HG03103 (cell line): ENCODE results near the gene C9orf72.

Experiments used
- ATAC-seq: cut with Tn5 transposase; IDR thresholded peaks from one replicate; pipeline ENCODE4 v1.9.1; 2021; ENCODE audit warnings: low read depth; ENCODE audit not compliant: unreplicated experiment

The C9orf72 gene

DNA sequence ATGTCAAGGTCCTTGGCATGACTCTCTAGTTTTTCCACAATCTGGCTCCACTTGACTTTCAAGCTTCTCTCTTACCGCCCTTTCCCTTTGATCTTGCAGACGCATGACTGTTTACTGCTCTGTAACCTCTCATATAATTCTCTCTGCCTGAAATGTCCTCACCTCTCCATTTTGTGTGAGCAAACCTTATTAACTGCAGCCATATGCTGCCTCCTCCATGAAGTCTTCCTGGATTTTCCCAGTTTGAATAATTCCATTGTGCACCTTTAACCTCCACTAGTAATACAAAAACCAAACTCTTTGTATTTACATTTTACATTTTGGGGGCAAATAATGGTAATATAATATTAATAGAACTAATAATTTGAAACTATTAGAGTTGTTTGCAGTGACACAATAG lies 9.5 kb upstream of the C9orf72 start:
- ATAC-seq = no peak

DNA sequence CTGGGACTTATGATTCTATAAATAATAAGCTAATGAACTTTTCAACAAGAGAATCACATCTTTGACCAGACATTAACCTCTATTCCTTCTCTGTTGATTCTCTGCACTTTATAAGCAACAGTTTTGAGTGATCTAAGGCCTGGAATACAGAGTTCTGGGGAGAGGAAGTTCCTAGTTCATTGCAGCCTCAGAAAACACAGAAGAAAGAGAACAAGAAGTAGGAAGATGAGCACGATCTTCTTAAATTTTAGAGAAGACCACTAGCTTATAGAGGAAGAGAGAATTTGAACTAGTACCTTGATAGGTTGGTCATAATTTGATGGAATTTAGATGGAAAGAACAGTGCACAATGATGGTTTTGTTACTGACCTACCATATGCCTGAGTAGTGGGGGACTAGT lies 8.5 kb upstream of the C9orf72 start:
- no peak for ATAC-seq

DNA sequence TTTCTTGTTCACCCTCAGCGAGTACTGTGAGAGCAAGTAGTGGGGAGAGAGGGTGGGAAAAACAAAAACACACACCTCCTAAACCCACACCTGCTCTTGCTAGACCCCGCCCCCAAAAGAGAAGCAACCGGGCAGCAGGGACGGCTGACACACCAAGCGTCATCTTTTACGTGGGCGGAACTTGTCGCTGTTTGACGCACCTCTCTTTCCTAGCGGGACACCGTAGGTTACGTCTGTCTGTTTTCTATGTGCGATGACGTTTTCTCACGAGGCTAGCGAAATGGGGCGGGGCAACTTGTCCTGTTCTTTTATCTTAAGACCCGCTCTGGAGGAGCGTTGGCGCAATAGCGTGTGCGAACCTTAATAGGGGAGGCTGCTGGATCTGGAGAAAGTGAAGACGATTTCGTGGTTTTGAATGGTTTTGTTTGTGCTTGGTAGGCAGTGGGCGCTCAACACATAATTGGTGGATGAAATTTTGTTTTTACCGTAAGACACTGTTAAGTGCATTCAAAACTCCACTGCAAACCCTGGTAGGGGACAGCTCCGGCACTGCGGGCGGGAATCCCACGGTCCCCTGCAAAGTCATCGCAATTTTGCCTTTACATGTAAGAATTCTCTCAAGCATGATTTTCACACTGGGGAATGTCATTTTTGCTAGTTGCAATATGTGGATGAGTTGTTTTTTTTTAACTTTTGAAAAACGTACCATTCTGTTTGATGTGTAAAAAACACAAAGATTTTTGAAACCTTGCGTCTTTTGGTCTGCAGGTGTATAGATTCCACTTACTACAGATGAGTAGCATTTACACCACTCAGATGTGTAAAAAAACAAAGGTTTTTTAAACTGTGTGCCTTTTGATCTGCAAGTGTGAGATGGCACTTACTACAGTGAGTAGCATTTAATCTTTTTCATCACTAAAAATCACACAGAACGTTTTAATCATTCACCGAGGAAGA lies 631 bp upstream of the C9orf72 start:
- peak; percentile 80 for ATAC-seq

DNA sequence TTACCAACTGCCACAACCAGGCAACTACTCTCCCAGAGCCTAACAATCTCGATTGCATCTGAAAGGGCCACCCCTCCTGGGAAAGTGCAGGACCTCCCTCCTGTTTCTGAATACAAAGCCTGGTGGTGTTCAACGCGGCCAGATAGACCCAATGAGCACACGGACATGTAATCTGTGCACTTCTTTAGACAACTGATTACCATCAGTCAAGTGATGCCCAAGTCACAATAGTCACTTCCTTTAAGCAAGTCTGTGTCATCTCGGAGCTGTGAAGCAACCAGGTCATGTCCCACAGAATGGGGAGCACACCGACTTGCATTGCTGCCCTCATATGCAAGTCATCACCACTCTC lies 739 bp downstream of the C9orf72 start:
- ATAC-seq = peak; percentile 36

DNA sequence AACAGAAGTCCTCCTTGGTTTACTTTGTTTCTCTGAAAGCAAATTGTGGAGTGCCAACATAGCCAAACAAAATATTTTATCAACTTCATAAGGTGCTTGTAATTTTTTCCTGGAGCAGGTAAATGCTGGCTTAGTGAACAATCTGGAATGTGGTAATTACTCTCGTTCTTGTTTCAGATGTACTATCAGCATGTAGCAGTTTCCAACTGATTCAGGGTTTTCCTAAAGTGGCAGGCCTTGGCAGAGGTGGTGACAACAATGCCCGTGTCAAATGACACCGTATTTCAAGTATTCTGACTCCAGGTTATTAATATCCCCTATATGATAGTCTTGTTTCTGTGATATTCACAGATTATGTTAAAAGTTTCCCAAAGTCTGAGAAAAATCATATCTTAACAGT lies 1.2 kb downstream of the C9orf72 start:
- ATAC-seq = no peak

DNA sequence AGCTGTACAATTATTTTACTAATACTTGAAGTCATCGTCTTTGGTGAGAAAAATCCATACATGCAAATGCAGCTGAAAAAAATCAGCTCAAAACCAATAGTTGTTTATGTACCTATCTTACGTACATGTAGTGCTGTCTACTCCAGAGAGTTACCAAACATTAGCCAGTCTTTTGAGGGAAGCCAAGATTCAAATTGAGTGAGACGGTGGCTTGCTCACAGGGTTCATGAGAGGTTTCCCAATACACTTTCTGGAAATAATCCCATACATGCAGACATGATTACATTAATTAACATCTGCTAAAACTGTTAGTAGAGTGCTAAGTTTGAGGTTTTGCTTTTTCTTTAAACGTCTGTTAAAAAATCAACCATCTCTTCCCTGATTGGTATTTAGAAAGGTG lies 2.3 kb downstream of the C9orf72 start:
- ATAC-seq = no peak

DNA sequence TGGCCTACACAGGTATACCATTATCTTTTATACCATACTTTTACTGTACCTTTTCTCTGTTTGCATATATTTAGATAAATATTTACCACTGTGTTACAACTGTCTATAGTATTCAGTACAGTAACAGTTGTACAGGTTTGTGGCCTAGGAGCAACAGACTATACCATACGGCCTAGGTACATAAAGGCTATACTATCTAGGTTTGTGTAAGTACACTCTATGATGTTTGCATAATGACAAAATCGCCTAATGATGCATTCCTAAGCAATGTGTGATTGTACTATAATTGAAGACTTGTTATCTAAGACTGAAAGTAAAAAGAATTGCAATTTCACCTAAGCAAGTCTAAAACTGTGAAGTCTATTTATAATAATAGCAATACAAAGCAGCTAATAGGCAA lies 3.9 kb downstream of the C9orf72 start:
- no peak for ATAC-seq

DNA sequence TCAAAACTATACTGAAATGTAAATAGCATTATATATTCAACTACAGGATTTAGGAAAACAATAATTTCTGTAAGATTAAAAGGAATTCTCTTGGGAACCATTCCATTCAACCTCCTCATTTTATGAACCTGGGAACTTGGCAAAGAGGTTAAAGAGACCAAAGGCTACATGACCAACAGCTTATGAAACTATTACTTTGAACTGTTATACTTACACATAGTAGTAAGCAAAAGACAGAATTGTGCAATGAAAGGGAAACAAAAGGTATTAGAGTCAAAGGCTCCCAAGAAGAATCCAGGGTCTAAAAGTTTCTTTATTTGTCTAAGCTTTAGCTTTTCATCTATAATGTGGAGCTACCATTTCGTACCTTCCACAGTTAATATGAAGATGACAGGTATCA lies 7.2 kb downstream of the C9orf72 start:
- no peak for ATAC-seq

DNA sequence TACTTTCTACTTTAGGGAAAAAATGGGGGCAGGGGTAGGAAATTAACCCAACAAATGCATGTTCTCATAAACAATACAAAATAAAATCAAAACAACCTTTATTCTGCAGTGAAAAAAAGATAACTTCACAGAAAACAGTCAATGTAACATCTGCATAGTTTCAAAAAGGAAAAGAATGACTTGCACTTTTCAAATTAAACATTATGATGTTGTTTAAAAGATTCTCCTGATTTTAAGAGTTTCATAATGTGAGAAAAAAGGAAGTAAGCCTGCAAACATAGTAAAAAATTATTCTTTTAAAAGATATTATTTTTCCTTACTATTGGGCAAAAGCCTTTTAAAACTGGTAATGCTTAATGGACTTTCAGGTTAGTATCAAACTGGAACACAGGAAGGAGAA lies 7.6 kb downstream of the C9orf72 start:
- no peak for ATAC-seq

DNA sequence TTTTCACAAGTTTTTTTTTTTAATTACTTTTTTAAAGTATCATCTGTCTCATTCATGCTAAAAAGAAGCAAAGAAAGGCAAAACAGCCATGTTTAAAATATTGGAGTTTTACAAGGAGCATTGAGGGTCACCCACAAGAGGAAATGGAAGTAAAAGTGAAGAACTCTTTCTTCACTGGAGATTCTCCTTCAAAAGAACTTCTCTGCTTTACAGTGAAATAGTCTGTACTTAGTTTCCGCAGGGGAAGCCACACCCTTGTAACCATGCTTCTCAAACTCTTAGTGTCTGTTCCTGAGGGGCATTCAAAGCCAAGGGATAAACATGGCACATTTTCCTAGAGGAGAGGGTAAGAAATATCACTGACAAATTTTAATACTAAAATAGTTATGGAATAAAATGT lies 8.6 kb downstream of the C9orf72 start:
- ATAC-seq = no peak

DNA sequence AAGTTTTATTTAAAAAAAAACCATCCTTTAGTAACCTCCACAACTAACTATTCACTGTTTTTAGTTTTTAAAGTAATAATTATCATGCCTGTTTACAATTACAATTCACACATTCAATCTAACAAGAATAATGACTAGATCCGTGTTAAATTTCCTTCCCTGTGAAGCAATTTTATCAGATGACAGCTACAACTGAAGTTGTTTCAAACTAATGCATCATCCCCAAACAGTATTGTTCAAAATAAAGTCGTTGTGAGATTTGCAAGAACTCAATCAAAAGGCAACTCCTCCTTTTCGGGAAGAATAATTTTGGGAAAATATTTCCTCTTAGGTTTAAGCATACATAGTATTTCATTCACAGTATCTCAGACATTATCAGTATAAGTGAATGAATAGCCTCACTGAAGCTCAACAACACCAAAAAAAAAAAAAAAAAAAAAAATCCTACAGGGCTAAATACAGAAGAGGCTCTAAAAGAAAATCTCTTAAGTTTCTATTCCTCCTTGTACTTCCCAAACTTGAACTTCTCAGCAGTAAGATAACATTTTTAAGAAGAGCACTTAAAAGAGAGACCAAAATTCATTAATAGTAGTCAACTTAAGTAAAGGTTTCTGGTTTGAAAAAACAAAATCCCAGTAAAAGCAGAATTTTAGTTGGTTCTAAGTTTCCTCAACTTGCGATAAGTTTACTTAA lies 9.4 kb downstream of the C9orf72 start:
- no peak for ATAC-seq

DNA sequence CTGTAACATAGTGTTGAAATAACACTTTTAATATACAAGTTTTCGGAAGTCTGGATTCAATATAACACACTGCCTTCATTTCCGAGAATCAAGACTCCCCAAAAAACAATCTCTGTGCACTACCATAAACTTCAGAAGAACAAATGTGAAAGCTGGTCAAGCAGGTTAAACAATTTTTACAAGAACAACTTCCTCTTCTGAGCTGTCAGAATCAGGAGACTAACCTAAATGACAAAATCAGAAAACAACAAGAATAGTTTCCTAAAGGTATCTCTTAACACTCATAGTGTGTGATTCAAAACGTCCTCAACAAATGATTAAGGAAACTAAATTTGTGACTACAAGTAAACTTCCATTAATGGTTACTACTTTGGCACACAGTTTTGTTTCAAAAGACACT lies 11.6 kb downstream of the C9orf72 start:
- peak; percentile 45 for ATAC-seq

DNA sequence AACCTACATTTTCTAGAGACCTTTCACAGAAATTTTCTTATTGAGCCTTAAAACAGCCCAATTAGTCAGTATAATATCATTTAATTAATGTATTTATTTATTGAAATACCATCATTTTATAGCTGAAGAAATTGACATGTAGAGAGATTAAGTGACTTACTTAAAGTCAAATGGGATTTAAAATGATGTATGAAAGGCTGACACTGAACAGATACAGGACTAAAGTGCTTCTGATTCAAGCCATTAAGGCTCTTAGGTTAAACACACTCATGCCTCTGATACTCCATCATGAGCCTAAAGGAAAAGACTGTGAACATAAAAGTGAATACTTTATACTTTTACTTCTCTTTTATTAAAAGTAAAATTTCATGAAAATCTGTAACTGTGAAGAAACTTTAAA lies 12.8 kb downstream of the C9orf72 start:
- no peak for ATAC-seq

DNA sequence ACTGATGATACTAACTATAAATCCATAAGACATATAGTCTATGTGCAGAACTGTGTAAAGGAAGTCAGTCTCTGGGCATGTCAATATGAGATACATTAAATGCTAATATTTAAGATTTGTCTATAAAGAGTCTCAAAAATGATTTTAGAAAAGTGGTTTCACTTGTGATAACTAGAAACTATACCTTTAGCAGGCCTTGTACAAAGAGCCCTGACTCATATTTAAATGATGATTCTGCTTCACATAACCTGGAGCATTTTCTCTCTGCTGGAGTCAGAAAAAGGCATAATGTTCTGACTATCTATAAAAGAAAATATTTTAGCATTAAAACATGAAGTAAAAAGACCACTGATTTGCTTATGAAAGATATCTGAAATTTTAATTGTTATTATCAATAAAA lies 15.0 kb downstream of the C9orf72 start:
- no peak for ATAC-seq

DNA sequence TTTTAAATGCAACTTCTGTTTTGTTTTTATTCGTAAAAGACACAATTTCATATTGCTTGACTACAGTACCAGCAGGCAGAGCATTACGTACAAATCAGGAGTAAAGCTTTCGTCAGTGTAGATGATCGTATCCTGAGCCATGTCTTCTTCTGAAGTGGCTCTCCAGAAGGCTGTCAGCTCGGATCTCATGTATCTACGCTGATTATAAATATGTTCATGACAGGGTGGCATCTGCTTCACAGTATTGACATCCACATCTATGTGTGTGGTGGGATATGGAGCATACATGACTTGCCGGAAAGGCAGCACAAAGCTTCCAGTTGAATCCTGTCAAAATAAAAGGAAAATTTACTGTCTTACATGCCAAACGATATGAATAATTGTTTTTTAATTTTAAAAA lies 16.8 kb downstream of the C9orf72 start:
- no peak for ATAC-seq

DNA sequence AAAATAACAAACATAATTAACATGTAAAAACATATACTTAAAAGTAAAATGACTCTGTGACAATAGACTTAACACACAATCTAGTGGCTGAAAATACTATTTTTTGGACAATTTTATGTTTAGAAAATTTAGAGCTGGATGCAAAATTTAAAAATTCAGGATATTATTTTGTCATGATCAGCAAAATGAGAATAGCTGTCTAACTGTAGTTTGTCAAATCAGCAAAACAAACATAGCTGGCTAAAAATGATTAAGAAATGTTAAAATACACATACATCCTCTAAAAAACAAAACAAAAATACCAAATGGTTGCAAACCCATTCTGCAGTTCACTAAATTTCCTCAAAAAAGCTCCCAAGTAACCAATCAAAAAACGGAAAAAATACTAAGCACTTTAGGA lies 18.6 kb downstream of the C9orf72 start:
- no peak for ATAC-seq

DNA sequence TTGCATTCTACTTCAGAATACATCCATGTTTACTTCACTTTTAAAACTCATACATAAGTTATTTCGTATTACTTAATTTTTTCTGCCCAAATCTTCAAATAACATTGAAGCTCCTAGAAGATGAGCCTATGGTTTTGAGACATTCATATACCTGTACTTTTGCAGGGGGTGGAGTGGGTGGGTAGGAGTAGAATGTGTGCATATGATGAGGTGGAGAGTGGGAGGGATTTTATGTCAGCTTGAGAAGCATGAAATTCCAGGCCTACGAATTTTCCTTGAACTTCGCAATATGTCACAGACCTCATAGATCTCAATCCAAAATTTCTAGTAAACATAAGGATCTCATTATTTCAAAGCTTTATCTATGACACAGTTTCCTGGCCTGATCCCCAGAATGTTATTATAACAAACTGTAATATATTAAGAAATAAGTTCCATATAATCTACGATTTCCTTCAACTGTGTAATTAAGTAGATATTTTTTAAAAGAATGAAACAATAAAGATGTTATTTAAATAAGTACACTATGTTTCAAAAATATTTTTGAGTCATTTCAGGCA lies 24.0 kb downstream of the C9orf72 start:
- ATAC-seq = no peak

DNA sequence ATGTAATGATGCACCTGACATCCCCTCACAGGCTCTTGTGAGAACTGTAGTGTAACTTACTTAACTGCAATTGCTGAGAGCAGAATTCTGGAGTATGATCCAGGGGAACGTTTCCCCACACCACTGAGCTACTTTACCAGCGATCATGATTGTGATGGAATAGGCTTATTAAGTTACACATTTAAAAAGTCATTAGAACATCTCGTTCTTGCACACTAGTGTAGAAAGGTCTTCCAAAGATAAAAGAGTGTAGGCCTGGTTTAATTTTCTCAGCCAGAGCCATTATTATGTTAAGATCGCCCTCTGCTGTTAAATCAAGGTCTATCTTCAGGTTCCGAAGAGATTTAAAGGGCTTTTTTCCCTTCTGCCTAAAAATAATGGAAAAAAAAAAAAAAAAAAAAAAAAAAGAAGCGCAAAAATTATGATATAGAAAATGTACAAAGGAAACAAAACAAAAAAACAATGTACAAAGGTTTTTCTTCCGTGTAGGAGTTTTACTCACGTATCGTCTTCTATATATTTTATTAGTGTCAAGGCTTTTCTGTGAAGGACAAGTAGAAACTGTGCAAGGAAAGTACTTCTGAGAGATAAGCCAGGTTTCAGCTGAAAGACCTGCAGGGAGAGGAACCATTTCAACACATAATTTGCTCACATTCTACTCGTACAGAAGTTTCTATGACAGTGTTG lies 25.1 kb downstream of the C9orf72 start:
- no peak for ATAC-seq

DNA sequence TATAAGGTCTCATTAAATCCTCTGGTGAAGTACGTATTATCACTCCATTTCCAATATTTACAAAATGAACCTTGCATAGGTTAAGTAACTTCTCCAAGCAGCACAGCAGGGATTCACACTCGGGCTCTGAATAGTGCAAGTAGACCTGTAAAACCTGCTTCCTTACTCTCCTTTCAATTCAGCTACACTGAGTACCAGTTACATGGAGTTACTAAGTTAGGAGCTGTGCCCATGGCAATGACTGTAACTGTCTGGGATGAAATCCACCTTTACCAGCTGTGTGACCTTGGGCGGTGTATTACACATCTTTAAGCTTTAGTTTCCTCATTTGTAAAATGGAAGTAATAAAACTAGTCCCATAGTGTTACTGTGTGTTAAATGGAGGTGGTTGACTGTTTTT lies 27.8 kb downstream of the C9orf72 start:
- no peak for ATAC-seq

DNA sequence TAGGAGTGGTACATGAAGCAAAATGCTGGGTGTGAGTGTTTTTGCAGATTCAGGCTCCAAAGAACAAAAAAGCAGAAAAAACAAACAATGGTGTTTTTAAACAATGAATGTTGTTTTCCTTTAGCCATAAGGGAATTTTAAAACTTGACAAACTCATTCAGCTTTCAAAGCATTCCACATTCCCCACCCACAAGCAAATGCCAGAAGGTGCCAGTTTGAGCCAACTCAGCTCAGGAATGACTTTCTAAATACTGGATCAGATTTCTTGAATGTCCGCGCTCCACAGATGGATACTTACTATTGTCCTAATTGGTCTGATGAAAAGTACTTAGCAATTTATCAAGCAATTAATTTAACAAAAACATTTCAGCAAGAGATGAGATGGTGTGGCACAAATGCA lies 30.8 kb downstream of the C9orf72 start:
- no peak for ATAC-seq

DNA sequence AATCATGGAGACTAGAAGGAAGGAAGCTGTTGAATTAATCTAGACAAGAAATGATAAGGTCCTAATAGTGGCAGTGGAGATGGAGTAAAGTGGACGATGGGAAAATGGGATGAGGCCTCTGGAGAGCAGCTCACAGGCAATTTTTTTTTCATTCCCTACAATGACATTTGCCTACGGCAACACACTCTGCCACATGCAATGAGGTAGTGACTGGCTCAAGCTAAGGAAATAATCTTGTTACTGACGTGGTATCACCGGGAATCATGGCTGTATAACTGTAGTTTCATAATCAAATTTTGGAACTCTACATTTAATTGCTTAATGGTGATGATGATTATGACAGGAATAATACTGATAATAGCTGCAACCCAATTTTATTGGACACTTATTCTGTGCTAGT lies 31.5 kb downstream of the C9orf72 start:
- ATAC-seq = no peak
